DND-41 (cell line): ENCODE measurements around the gene THAP12.

Source experiments
- ATAC-seq: fragments of 200-7000 bp; cut with Tn5 transposase; 3 replicates; pipeline ENCODE4 v1.9.1; 2021; ENCODE audit warnings: low read depth; ENCODE audit not compliant: insufficient read depth
- DNase-seq: peaks from one replicate; pipeline ENCODE4 v3.0.0-alpha.2; 2020
- H2AFZ ChIP-seq: 2 replicates; pipeline ENCODE4 v1.6.0; 2012; ENCODE audit warnings: low read depth, low read length
- H3K27ac ChIP-seq: 2 replicates; pipeline ENCODE4 v1.5.1; 2012; ENCODE audit warnings: low read length, inconsistent platforms
- H3K27me3 ChIP-seq: fragments of 200-600 bp; sonication (generic); 2 replicates; pipeline ENCODE4 v1.6.0; 2012; ENCODE audit warnings: low read length, mild to moderate bottlenecking, inconsistent platforms; ENCODE audit not compliant: insufficient read depth, poor library complexity
- H3K36me3 ChIP-seq: 2 replicates; pipeline ENCODE4 v1.5.1; 2012; ENCODE audit warnings: low read length, inconsistent platforms; ENCODE audit not compliant: insufficient read depth
- H3K4me1 ChIP-seq: 2 replicates; pipeline ENCODE4 v1.5.1; 2012; ENCODE audit warnings: mild to moderate bottlenecking, low read length; ENCODE audit not compliant: insufficient read depth
- H3K4me2 ChIP-seq: 2 replicates; pipeline ENCODE4 v1.6.0; 2012; ENCODE audit warnings: mild to moderate bottlenecking, moderate library complexity, low read length, inconsistent platforms; ENCODE audit not compliant: insufficient read depth
- H3K4me3 ChIP-seq, 2 experiments: fragments of 200-600 bp in 1 of 2; shearing (Covaris generic) in 1 of 2; 2 replicates each; pipeline ENCODE4 v1.5.1; 2012 to 2016; ENCODE audit warnings: inconsistent platforms in 2 of 2, low read length in 2 of 2, mild to moderate bottlenecking in 2 of 2, low read depth in 1 of 2, moderate library complexity in 1 of 2
- H3K79me2 ChIP-seq: 2 replicates; pipeline ENCODE4 v1.6.0; 2012; ENCODE audit warnings: low read length, inconsistent platforms; ENCODE audit not compliant: insufficient read depth
- H3K9ac ChIP-seq: 2 replicates; pipeline ENCODE4 v1.6.0; 2012; ENCODE audit warnings: low read depth, mild to moderate bottlenecking, inconsistent platforms, low read length, moderate library complexity
- H3K9me3 ChIP-seq: 2 replicates; pipeline ENCODE4 v1.5.1; 2012; ENCODE audit warnings: low read length, moderate library complexity, mild to moderate bottlenecking, inconsistent platforms; ENCODE audit not compliant: insufficient read depth, severe bottlenecking
- H4K20me1 ChIP-seq: 2 replicates; pipeline ENCODE4 v1.6.0; 2012; ENCODE audit warnings: low read length; ENCODE audit not compliant: insufficient read depth
- CTCF ChIP-seq: IDR thresholded peaks from 2 replicates; pipeline ENCODE4 v1.5.1; 2012; ENCODE audit warnings: borderline replicate concordance, low read length, moderate library complexity, mild to moderate bottlenecking; ENCODE audit not compliant: poor library complexity, severe bottlenecking; ENCODE audit errors: extremely low read depth
- EZH2 ChIP-seq: IDR thresholded peaks from 3 replicates; pipeline ENCODE4 v1.6.1; 2012; ENCODE audit warnings: borderline replicate concordance, low read depth, mild to moderate bottlenecking, moderate library complexity, low read length, inconsistent platforms; ENCODE audit not compliant: severe bottlenecking

Gene THAP12

GRCh38 chr11:76335842-76336241 is 45.1 kb downstream of the THAP12 start:
- no peak for ATAC-seq
- no peaks in the 10 kb centered on the region for H3K4me1 ChIP-seq
- H4K20me1 ChIP-seq, result no peaks in the 10 kb centered on the region
- no peaks in the 10 kb centered on the region for H3K27me3 ChIP-seq
- H3K36me3 ChIP-seq, result no peaks in the 10 kb centered on the region
- no peak overlapping the region for H2AFZ ChIP-seq
- H3K4me3 ChIP-seq, result no peak overlapping the region
- H3K9ac ChIP-seq, result no peak overlapping the region
- no peak for DNase-seq
- peaks cover 17% of the 10 kb centered on the region for H3K9me3 ChIP-seq
- no peak overlapping the region for H3K4me2 ChIP-seq
- no peak overlapping the region for H3K27ac ChIP-seq
- no peak for TF ChIP-seq CTCF
- no peak for TF ChIP-seq EZH2
- H3K79me2 ChIP-seq, result no peaks in the 10 kb centered on the region

GRCh38 chr11:76334826-76335389 is 46.0 kb downstream of the THAP12 start:
- Histone ChIP-seq H3K9ac (no peak overlapping the region), H4K20me1 (no peaks in the 10 kb centered on the region), H3K36me3 (no peaks in the 10 kb centered on the region), H3K4me3 (no peak overlapping the region), H3K27ac (no peak overlapping the region), H3K4me2 (no peak overlapping the region), H3K27me3 (no peaks in the 10 kb centered on the region), H2AFZ (no peak overlapping the region), H3K9me3 (peaks cover 17% of the 10 kb centered on the region), H3K79me2 (no peaks in the 10 kb centered on the region), H3K4me1 (no peaks in the 10 kb centered on the region)
- DNase-seq (no peak), ATAC-seq (no peak)
- no peak for TF ChIP-seq EZH2
- TF ChIP-seq CTCF, result no peak

GRCh38 chr11:76330651-76331050 is 50.3 kb downstream of the THAP12 start:
- H3K27ac ChIP-seq, result no peak overlapping the region
- H3K4me2 ChIP-seq, result no peak overlapping the region
- no peak overlapping the region for H3K9ac ChIP-seq
- TF ChIP-seq EZH2 (no peak), CTCF (no peak)
- no peak overlapping the region for H3K4me3 ChIP-seq
- no peak for ATAC-seq
- H3K9me3 ChIP-seq, result peaks cover 14% of the 10 kb centered on the region
- H3K4me1 ChIP-seq, result no peaks in the 10 kb centered on the region
- H3K36me3 ChIP-seq, result no peaks in the 10 kb centered on the region
- DNase-seq, result no peak
- no peak overlapping the region for H2AFZ ChIP-seq
- H3K79me2 ChIP-seq, result no peaks in the 10 kb centered on the region
- no peaks in the 10 kb centered on the region for H4K20me1 ChIP-seq
- H3K27me3 ChIP-seq, result peaks cover 3% of the 10 kb centered on the region

GRCh38 chr11:76329983-76330382 is 50.9 kb downstream of the THAP12 start:
- Histone ChIP-seq H3K9ac (no peak overlapping the region), H3K4me2 (no peak overlapping the region), H3K27me3 (peaks cover 3% of the 10 kb centered on the region), H3K36me3 (no peaks in the 10 kb centered on the region), H3K4me1 (no peaks in the 10 kb centered on the region), H3K4me3 (no peak overlapping the region), H3K79me2 (no peaks in the 10 kb centered on the region), H3K27ac (no peak overlapping the region), H2AFZ (no peak overlapping the region), H3K9me3 (peaks cover 7% of the 10 kb centered on the region), H4K20me1 (no peaks in the 10 kb centered on the region)
- ATAC-seq (no peak), DNase-seq (no peak)
- TF ChIP-seq EZH2 (no peak), CTCF (no peak)
